Erythroblast (primary cell): Measurements from ENCODE around the gene SLC9A6.

Source experiments
- GATA1 ChIP-seq: IDR thresholded peaks from 2 replicates; pipeline ENCODE4 v1.6.1; 2011; ENCODE audit warnings: low read depth, mild to moderate bottlenecking, control low read depth, low read length, moderate library complexity
- POLR2A ChIP-seq: IDR thresholded peaks from 2 replicates; pipeline ENCODE4 v1.6.1; 2011; ENCODE audit warnings: mild to moderate bottlenecking, low read length

- TF ChIP-seq POLR2A, result no peak
- TF ChIP-seq GATA1, result no peak
Measured at GRCh38 chrX:136057567-136057966, 72.3 kb downstream of the SLC9A6 start.
